Mucosa of descending colon (tissue), 3 donors: Measurements from ENCODE around the gene NXPH3. TPM values are rescaled to one million over a fixed set of nuclear protein-coding genes. Genes with fewer than 3 reads are reported as not detected.
A peak's percentile ranks its signal among the peaks of the same experiment; 100 is the strongest.

Experiments
- ATAC-seq: fragments of 200-7000 bp; cut with Tn5 transposase; one replicate; pipeline ENCODE4 v1.9.1; 2020; ENCODE audit warnings: mild to moderate bottlenecking, moderate library complexity
- DNase-seq, 3 donors: peaks; one replicate each; pipeline ENCODE4 v3.0.0-alpha.2; 2020
- H3K36me3 ChIP-seq: fragments of 200-600 bp; one replicate; pipeline ENCODE4 v1.8.0; 2021; ENCODE audit warnings: low read depth, mild to moderate bottlenecking
- H3K4me1 ChIP-seq: fragments of 200-600 bp; one replicate; pipeline ENCODE4 v1.8.0; 2021; ENCODE audit warnings: low read depth, mild to moderate bottlenecking
- H3K4me3 ChIP-seq: fragments of 200-600 bp; one replicate; pipeline ENCODE4 v1.8.0; 2021; ENCODE audit warnings: mild to moderate bottlenecking
- H3K9me3 ChIP-seq: fragments of 200-600 bp; one replicate; pipeline ENCODE4 v1.8.0; 2021; ENCODE audit warnings: mild to moderate bottlenecking
- CTCF ChIP-seq: fragments of 200-600 bp; IDR thresholded peaks from one replicate; pipeline ENCODE4 v1.8.0; 2022; ENCODE audit warnings: antibody characterized with exemption, mild to moderate bottlenecking
- intact Hi-C, 2 donors: fragments of 100-400 bp; cut with DNase I in 1 of 2; cut with micrococcal nuclease in 1 of 2; formaldehyde crosslinking; loops; one replicate each; pipeline versions ENCODE4 v1.11.0 to v1.11.1; 2022; cut with DNase I, micrococcal nuclease
- total RNA-seq, 3 donors: library from RNA; stranded (reverse); fragmentation: NEBNext Ultra II Directional in 2 of 3; extraction: Animal tissue kit (Norgen Biotek cat#: 25700) in 2 of 3; gene quantifications; one replicate each; pipeline versions ENCODE4 v1.2.1 to v1.2.4, GENCODE V29; 2021 to 2023
- donor health status: DM: no; HTN: no; CAD: no; lungs with moderate emphysema.
- donor health status: DM: no; HTN: no; CAD: no.
- donor health status: DM: no; HTN: yes; CAD: no.

NXPH3 gene
- total RNA-seq, 3 donors from 2014 or later: 0.93 to 19.9 (median 2.3) TPM

GRCh38 chr17:49616086-49616485 is 40.4 kb downstream of the NXPH3 start:
- Histone ChIP-seq H3K4me3 (no peak overlapping the region), H3K9me3 (no peaks in the 10 kb centered on the region), H3K4me1 (no peaks in the 10 kb centered on the region), H3K36me3 (peaks cover 3% of the 10 kb centered on the region)
- TF ChIP-seq CTCF: no peak
- intact Hi-C loops: no loop called here
- DNase-seq (no peak), ATAC-seq (no peak)

DNA sequence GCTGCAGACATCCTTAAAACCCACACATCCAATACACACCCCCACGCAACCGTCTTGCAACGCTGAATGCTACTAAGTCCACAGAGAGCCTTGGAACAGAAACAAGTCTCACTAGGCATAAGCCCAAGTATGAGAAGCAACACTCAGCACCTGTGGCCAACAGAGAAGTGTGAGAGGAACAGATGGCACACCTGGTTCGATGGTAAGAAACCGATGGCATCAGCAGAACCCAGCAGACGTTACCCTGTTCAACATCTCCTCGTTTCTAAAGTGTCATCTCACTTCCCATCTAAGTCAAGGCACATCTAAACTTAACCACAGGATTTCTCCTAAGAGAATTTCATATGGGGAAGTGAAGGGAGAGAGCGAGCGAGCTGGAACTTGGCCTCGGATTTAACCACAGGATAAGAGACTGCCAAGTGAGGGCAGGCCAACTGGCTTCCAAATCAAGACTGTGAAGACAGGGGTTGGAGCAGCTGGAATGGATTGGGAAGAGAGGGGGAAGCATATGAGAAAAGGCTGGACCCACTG is 41.0 kb downstream of the NXPH3 start:
- intact Hi-C loops: no loop called here
- Histone ChIP-seq H3K4me1 (no peaks in the 10 kb centered on the region), H3K36me3 (peaks cover 5% of the 10 kb centered on the region), H3K9me3 (no peaks in the 10 kb centered on the region), H3K4me3 (no peak overlapping the region)
- DNase-seq: peak in 2 of 3 donors; percentile 20 to 57
- no peak for TF ChIP-seq CTCF
- peak; percentile 49 for ATAC-seq

- DNase-seq (no peak), ATAC-seq (no peak)
- Histone ChIP-seq H3K36me3 (peaks cover 5% of the 10 kb centered on the region), H3K4me1 (no peaks in the 10 kb centered on the region), H3K4me3 (no peak overlapping the region), H3K9me3 (no peaks in the 10 kb centered on the region)
- TF ChIP-seq CTCF: no peak
- intact Hi-C loops: no loop called here
Measured at GRCh38 chr17:49618028-49618611, 42.4 kb downstream of the NXPH3 start.

DNA sequence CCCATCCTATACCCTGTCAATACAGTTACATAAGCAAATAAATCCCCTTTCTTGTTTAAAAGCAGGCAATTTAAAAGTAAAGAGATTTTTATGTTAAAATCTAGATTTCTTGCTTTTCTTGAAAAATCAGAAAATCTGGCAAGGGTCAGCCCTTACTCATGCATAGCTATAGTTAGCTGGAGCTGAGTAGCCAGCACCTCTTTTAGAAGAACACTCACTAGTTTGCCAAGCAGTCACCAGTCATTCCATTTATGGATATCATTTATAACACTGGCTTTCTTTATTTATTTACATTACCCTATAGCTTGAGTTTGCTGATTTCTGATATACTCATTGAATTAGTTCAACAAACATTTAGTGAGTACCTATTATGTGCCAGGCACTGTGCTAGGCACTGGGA is 45.7 kb downstream of the NXPH3 start:
- no peak for DNase-seq
- Histone ChIP-seq H3K4me1 (no peaks in the 10 kb centered on the region), H3K9me3 (no peaks in the 10 kb centered on the region), H3K36me3 (peaks cover 5% of the 10 kb centered on the region), H3K4me3 (no peak overlapping the region)
- intact Hi-C loops: no loop called here
- TF ChIP-seq CTCF: no peak
- ATAC-seq: no peak

DNA sequence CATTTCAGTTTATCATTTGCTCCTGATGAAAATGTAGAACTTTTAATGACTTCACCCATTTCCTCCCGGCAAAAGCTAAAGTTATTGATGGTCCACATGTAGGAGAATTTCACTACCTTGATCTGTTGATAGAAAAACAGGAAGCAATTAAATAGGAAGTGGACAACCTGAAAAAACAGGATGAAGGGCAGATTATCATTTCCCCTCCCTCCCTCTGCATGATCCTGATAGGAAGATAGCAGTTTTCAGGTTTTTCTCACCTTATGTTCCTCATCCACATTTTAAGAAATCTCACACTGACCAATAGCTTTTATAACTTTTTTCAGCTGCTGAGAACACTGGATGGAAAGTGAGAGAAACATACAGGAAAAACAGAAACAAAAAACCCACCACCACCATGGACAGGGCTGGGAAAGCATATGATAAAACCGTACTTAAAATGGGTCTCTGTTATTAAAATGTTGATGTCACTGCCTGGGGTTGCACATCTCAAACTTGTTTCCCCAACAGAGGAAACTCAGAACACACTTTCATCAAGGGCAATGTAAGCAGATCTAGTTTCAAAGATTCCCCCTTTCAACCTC is 46.4 kb downstream of the NXPH3 start:
- Histone ChIP-seq H3K9me3 (no peaks in the 10 kb centered on the region), H3K4me3 (no peak overlapping the region), H3K4me1 (no peaks in the 10 kb centered on the region), H3K36me3 (peaks cover 5% of the 10 kb centered on the region)
- intact Hi-C loops: no loop called here
- ATAC-seq: no peak
- DNase-seq: no peak
- TF ChIP-seq CTCF: no peak
